Transverse colon (tissue), 4 donors: ENCODE data around the gene HK1.
A peak's percentile ranks its signal among the peaks of the same experiment; 100 is the strongest.

Source experiments
- CTCF ChIP-seq, 5 experiments: fragments of 200-600 bp in 3 of 5; fragments of 450-650 bp in 2 of 5; sonication (generic) in 3 of 5; IDR thresholded peaks; 1 replicate in 2 of 5; 2 replicates in 3 of 5; pipeline ENCODE4 v1.5.1; 2016 to 2017; ENCODE audit warnings: antibody characterized with exemption in 5 of 5, inconsistent platforms in 3 of 5, mild to moderate bottlenecking in 2 of 5, moderate library complexity in 1 of 5
- POLR2A ChIP-seq: fragments of 450-650 bp; IDR thresholded peaks from one replicate; pipeline ENCODE4 v1.6.1; 2016; ENCODE audit warnings: antibody characterized with exemption, mild to moderate bottlenecking, moderate library complexity
- POLR2AphosphoS5 ChIP-seq, 3 donors: sonication (generic); formaldehyde crosslinking; IDR thresholded peaks; one replicate each; pipeline ENCODE4 v1.6.1; 2016; ENCODE audit warnings: antibody characterized with exemption in 3 of 3

DNA sequence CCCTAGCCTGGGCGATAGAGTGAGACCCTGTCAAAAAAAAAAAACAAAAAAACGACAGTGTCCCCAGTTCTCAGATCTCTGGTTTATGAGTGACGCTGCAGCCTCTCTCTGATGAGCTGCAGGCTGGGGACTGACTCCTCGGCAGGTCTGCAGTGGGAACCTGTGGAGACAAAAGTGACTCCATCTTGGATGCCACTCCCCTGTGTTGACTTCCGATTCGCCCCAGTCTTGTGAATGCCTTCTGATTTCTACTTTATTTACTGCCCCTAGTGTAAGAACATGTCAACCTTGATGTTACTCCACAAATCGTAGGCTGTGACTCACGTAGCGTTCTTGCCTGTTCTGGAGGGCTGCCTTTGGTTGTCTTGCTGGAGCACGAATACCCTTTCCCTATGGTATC is 132.2 kb downstream of the HK1 start:
- TF ChIP-seq POLR2AphosphoS5 (IDR thresholded peaks at IDR 0.05): peak in 1 of 3 donors; percentile 13
- TF ChIP-seq CTCF (IDR thresholded peaks at IDR 0.05): no peak
- TF ChIP-seq POLR2A: no peak
